Esophagus muscularis mucosa (tissue), 4 donors: ENCODE measurements around the gene BTG3. TPM values are rescaled to one million over a fixed set of nuclear protein-coding genes. Genes with fewer than 3 reads are reported as not detected.

Source experiments
- DNase-seq: peaks from one replicate; pipeline ENCODE4 v3.0.0-alpha.2; 2017; ENCODE audit errors: extremely low spot score
- H3K27ac ChIP-seq, 4 donors: fragments of 200-600 bp; sonication (generic); replicated peaks in 1 of 4; 1 replicate in 3 of 4; 2 replicates in 1 of 4; pipeline ENCODE4 v1.5.1; 2016 to 2019; ENCODE audit warnings: mild to moderate bottlenecking in 1 of 4
- H3K27me3 ChIP-seq, 4 donors: fragments of 200-600 bp; sonication (generic); one replicate each; pipeline versions ENCODE4 v1.5.1 to v1.6.0; 2016 to 2019
- H3K36me3 ChIP-seq, 4 donors: fragments of 200-600 bp; sonication (generic); one replicate each; pipeline ENCODE4 v1.5.1; 2016 to 2019
- H3K4me1 ChIP-seq, 4 donors: fragments of 200-600 bp; sonication (generic); one replicate each; pipeline ENCODE4 v1.5.1; 2016 to 2019
- H3K4me3 ChIP-seq, 4 donors: fragments of 200-600 bp; sonication (generic); 1 replicate in 2 of 4; 2 replicates in 2 of 4; pipeline ENCODE4 v1.5.1; 2016 to 2019; ENCODE audit warnings: mild to moderate bottlenecking in 4 of 4, moderate library complexity in 1 of 4
- H3K9me3 ChIP-seq, 4 donors: fragments of 200-600 bp; sonication (generic); 1 replicate in 3 of 4; 2 replicates in 1 of 4; pipeline ENCODE4 v1.5.1; 2016 to 2019
- CTCF ChIP-seq, 3 experiments: fragments of 200-600 bp in 2 of 3; fragments of 450-650 bp in 1 of 3; sonication (generic) in 2 of 3; IDR thresholded peaks; one replicate each; pipeline ENCODE4 v1.5.1; 2017 to 2019; ENCODE audit warnings: antibody characterized with exemption in 3 of 3, mild to moderate bottlenecking in 2 of 3, moderate library complexity in 1 of 3
- EP300 ChIP-seq: sonication (generic); formaldehyde crosslinking; IDR thresholded peaks from one replicate; pipeline ENCODE4 v1.6.1; 2017; ENCODE audit warnings: antibody characterized with exemption
- POLR2A ChIP-seq: fragments of 450-650 bp; IDR thresholded peaks from one replicate; pipeline ENCODE4 v1.6.1; 2017; ENCODE audit warnings: antibody characterized with exemption, moderate library complexity, mild to moderate bottlenecking, low read depth
- POLR2AphosphoS5 ChIP-seq, 2 donors: sonication (generic); formaldehyde crosslinking; IDR thresholded peaks; one replicate each; pipeline ENCODE4 v1.6.1; 2017; ENCODE audit warnings: antibody characterized with exemption in 2 of 2
- WGBS: methylation state at CpG from one replicate; pipeline ENCODE4 v1.1.5; 2018; 5-methylcytosine and 5-hydroxymethylcytosine counted together
- intact Hi-C: fragments of 100-400 bp; cut with DNase I; formaldehyde crosslinking; loops from one replicate; pipeline ENCODE4 v1.15.1; 2023
- total RNA-seq, 4 donors: library from RNA; depleted of rRNA; stranded (reverse); fragments of >200 nt; gene quantifications; one replicate each; pipeline versions ENCODE4 v1.1.0 to v1.2.1, GENCODE V29; 2016

BTG3 gene
- total RNA-seq, 4 donors from 2014 or later, result 17.2 to 44.2 (median 34.1) TPM

GRCh38 chr21:17612023-17612564 is 607 bp downstream of the BTG3 start:
- DNase-seq, result no peak
- 0% methylated on average over 6 of the region's 50 CpGs for WGBS
- H3K27me3 ChIP-seq, result no peaks in the 10 kb centered on the region

GRCh38 chr21:17611414-17612022 is 1.2 kb downstream of the BTG3 start:
- Histone ChIP-seq H3K27me3 (no peaks in the 10 kb centered on the region), H3K27ac (peak overlapping the region; percentile 91 to 94 (median 92)), H3K4me1 (peaks cover 7 to 24% (median 23%) of the 10 kb centered on the region in 4 donors), H3K36me3 (peaks cover 0 to 10% (median 3%) of the 10 kb centered on the region in 4 donors), H3K4me3 (peak overlapping the region; percentile 90 to 92 (median 92)), H3K9me3 (no peaks in the 10 kb centered on the region)
- no peak for TF ChIP-seq EP300
- TF ChIP-seq CTCF (IDR thresholded peaks at IDR 0.05), result peak in 1 of 3 experiments; percentile 14
- peak; percentile 85 to 88 for TF ChIP-seq POLR2AphosphoS5 (IDR thresholded peaks at IDR 0.05)
- no peak for TF ChIP-seq POLR2A
- intact Hi-C loops, result loop anchor here (10.0 kb wide), 1 partner anchor 213 kb away; no protein-coding TSS in a partner anchor
- WGBS, result under 1% methylated on average over 26 of the region's 26 CpGs
- peak; percentile 95 for DNase-seq

More at GRCh38 chr21:17612023-17612564, 607 bp downstream of the BTG3 start:
- Histone ChIP-seq H3K36me3 (peaks cover 0 to 10% (median 3%) of the 10 kb centered on the region in 4 donors), H3K27ac (peak overlapping the region; percentile 91 to 94 (median 92)), H3K4me3 (peak overlapping the region; percentile 90 to 92 (median 92)), H3K9me3 (no peaks in the 10 kb centered on the region), H3K4me1 (peaks cover 7 to 24% (median 22%) of the 10 kb centered on the region in 4 donors)
- intact Hi-C loops, result loop anchor here (10.0 kb wide), 1 partner anchor 213 kb away; no protein-coding TSS in a partner anchor
- TF ChIP-seq CTCF (IDR thresholded peaks at IDR 0.05) (no peak), POLR2A (no peak), EP300 (no peak), POLR2AphosphoS5 (IDR thresholded peaks at IDR 0.05) (no peak)

- Histone ChIP-seq H3K27ac (peak overlapping the region; percentile 91 to 94 (median 92)), H3K4me1 (peaks cover 7 to 24% (median 23%) of the 10 kb centered on the region in 4 donors), H3K9me3 (no peaks in the 10 kb centered on the region), H3K27me3 (no peaks in the 10 kb centered on the region), H3K36me3 (peaks cover 0 to 10% (median 3%) of the 10 kb centered on the region in 4 donors), H3K4me3 (peak overlapping the region; percentile 90 to 92 (median 92))
- DNase-seq, result no peak
- 10% methylated on average over 9 of the region's 9 CpGs for WGBS
- intact Hi-C loops, result loop anchor here (10.0 kb wide), 1 partner anchor 214 kb away; no protein-coding TSS in a partner anchor
- TF ChIP-seq EP300, result no peak
- TF ChIP-seq CTCF (IDR thresholded peaks at IDR 0.05), result no peak
These were observed 1.8 kb downstream of the BTG3 start for GRCh38 chr21:17610911-17611310.

- 96% methylated on average over 2 of the region's 2 CpGs for WGBS
- H3K9me3 ChIP-seq, result no peaks in the 10 kb centered on the region
- H3K4me3 ChIP-seq, result no peak overlapping the region
- peaks cover 0 to 14% (median 5%) of the 10 kb centered on the region in 4 donors for H3K36me3 ChIP-seq
- no peaks in the 10 kb centered on the region for H3K27me3 ChIP-seq
- TF ChIP-seq POLR2A (no peak), CTCF (IDR thresholded peaks at IDR 0.05) (no peak), EP300 (no peak), POLR2AphosphoS5 (IDR thresholded peaks at IDR 0.05) (no peak)
- no peak for DNase-seq
- intact Hi-C loops, result loop anchor here (10.0 kb wide), 1 partner anchor 215 kb away; no protein-coding TSS in a partner anchor
- H3K4me1 ChIP-seq, result peaks cover 7 to 24% (median 23%) of the 10 kb centered on the region in 4 donors
- no peak overlapping the region for H3K27ac ChIP-seq
These were observed 3.0 kb downstream of the BTG3 start for GRCh38 chr21:17609681-17610080.
